ENCODE measurements around the gene MEX3A.

DNA sequence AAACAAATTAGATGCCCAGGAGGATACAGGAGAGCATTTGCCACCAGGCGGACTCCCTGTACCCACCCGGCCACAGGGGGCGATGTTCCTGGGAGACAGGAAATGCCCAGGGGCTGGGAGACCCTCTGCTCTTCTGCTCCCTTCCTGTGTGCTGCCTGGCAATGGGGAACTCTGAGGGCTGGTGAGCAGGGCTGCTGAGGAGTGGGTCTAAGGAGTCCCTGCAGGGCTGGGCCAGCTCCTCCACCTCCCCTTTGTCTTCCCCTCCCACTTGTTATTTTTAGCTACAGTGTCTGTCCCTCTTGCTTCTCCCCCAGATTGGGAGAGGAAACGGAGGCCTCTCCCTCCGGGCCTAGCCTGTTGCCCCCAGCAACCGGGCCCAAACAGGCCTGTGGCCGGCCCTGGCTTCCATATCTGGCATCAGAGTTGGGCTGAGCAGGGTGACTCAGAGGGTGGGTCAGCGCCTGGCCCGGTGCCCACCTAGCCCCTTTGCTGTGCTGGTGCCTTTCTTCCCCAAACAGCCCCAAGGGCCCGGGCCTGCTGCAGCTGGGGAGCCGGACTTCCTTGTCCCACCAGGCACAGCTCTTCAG, 43.9 kb upstream of the MEX3A start:
- no peak for TF ChIP-seq POLR2A (IDR thresholded peaks at IDR 0.05)
- TF ChIP-seq, protein P1, sequence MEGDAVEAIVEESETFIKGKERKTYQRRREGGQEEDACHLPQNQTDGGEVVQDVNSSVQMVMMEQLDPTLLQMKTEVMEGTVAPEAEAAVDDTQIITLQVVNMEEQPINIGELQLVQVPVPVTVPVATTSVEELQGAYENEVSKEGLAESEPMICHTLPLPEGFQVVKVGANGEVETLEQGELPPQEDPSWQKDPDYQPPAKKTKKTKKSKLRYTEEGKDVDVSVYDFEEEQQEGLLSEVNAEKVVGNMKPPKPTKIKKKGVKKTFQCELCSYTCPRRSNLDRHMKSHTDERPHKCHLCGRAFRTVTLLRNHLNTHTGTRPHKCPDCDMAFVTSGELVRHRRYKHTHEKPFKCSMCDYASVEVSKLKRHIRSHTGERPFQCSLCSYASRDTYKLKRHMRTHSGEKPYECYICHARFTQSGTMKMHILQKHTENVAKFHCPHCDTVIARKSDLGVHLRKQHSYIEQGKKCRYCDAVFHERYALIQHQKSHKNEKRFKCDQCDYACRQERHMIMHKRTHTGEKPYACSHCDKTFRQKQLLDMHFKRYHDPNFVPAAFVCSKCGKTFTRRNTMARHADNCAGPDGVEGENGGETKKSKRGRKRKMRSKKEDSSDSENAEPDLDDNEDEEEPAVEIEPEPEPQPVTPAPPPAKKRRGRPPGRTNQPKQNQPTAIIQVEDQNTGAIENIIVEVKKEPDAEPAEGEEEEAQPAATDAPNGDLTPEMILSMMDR (IDR thresholded peaks at IDR 0.05 in 8 of 11, conservative IDR thresholded peaks at IDR 0.05 in 3 of 11) = peak in 4 of 11 experiments; percentile 9 to 42 (median 24)
